ENCODE data around the gene FAM13C. TPM values are rescaled to one million over a fixed set of nuclear protein-coding genes. Genes with fewer than 3 reads are reported as not detected.

The FAM13C gene
- total RNA-seq, 4 donors from 2014 or later = 11.4 to 29.5 (median 22.0) TPM

DNA sequence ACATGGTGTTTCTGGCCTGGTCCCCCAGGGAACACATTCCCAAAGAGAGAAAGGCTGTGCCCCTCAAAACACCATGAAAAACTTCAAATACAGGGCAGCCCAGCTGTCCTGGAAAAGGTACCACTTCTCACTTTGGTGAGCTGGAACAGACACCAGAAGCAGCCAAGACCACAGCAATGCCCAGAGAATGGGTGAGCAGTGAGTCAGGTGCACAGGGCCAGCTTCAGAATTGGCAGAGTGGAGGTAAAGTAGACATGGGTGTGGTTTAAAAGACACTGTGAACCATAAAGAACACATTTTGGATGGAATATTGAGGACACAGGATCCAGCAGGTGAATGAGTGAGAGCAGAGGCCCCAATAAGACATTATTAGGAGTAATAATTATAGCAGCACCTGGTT, 51.3 kb downstream of the FAM13C start:
- TF ChIP-seq, protein P1, sequence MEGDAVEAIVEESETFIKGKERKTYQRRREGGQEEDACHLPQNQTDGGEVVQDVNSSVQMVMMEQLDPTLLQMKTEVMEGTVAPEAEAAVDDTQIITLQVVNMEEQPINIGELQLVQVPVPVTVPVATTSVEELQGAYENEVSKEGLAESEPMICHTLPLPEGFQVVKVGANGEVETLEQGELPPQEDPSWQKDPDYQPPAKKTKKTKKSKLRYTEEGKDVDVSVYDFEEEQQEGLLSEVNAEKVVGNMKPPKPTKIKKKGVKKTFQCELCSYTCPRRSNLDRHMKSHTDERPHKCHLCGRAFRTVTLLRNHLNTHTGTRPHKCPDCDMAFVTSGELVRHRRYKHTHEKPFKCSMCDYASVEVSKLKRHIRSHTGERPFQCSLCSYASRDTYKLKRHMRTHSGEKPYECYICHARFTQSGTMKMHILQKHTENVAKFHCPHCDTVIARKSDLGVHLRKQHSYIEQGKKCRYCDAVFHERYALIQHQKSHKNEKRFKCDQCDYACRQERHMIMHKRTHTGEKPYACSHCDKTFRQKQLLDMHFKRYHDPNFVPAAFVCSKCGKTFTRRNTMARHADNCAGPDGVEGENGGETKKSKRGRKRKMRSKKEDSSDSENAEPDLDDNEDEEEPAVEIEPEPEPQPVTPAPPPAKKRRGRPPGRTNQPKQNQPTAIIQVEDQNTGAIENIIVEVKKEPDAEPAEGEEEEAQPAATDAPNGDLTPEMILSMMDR (IDR thresholded peaks at IDR 0.05; ENCODE audit: low read depth) = no peak

DNA sequence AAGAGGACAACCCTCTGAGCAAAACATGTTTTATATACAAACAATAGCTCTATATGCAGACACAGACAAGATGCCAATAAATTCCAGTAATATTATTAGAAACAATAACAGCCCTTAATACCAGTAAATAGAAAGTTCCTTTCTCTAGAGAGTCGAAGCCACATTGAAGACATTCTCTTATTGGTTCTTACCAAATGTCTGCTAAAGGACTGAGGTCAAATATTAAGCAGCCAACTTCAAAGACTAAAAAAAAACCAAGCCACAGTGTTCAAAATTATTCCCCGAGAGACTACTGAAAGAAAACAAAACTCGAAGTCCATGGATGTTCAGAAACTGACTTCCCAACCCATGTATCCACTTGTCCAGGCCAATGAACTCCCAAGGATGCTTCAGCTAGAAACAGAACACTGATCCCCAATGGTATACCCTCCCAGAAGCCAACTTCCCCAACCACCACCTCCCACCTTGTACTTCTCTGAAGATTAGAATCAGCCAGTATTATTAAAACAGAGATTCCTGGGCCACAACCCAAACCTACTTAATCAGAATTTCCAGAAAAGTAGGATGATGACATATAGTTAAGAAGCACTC, 51.9 kb downstream of the FAM13C start:
- TF ChIP-seq, protein P1 (IDR thresholded peaks at IDR 0.05; ENCODE audit: low read depth) = no peak

DNA sequence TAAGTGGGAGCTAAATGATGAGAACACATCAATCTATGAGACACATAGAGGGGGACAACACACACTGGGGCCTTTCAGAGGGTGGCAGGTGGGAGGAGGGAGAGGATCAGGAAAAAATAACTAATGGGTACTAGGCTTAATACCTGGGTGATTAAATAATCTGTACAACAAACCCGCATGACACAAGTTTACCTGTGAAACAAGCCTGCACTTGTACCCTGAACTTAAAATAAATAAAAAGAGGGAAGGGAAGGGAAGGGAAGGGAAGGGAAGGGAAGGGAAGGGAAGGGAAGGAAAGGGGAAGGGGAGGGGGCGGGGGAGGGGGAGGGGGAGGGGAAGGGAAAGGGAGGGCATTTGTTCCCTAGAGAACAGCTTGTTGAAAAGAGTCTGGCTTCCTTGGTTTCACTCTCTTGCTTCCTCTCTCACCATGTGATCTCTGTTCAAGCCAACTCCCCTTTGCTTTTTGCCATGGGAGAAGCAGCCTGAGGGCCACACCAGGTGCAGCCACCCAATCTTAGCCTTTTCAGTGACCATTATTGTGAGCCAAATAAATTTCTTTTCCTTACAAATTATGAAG, 57.7 kb downstream of the FAM13C start:
- TF ChIP-seq, protein P1 (IDR thresholded peaks at IDR 0.05; ENCODE audit: low read depth) = no peak

- TF ChIP-seq, protein P1 (IDR thresholded peaks at IDR 0.05; ENCODE audit: low read depth) = no peak
Measured at GRCh38 chr10:59303018-59303417, 59.3 kb downstream of the FAM13C start.

DNA sequence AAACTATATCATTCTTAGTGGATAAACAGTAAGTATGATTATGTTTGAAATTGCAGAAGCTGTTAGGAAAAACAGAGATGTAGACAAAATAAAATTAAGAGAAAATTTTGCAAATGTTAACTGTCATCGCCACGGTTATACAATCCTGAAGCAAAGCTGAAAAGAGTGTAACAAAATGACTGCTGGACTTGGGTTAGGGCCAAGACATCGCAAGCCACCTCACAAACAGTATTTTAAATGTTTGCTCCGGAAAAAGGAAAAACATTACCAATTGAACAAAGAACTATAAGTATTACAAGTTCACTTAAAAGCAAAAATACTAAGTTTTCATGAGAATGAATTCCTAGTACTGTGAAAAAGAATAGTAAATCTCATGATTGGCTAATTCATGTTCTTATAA, 60.0 kb downstream of the FAM13C start:
- TF ChIP-seq, protein P1 (IDR thresholded peaks at IDR 0.05; ENCODE audit: low read depth) = no peak

- TF ChIP-seq, protein P1 (IDR thresholded peaks at IDR 0.05; ENCODE audit: low read depth) = no peak
Measured at GRCh38 chr10:59301067-59301754, 61.1 kb downstream of the FAM13C start.

GRCh38 chr10:59300386-59300785, 62.0 kb downstream of the FAM13C start:
- TF ChIP-seq, protein P1 (IDR thresholded peaks at IDR 0.05; ENCODE audit: low read depth) = no peak
